Testis (tissue), 2 donors: Measurements from ENCODE around the gene NAV3.

Experiments used
- CTCF ChIP-seq, 3 experiments: fragments of 450-650 bp in 2 of 3; fragments of 200-600 bp in 1 of 3; sonication (generic) in 1 of 3; IDR thresholded peaks; one replicate each; pipeline ENCODE4 v1.5.1; 2016 to 2019; ENCODE audit warnings: antibody characterized with exemption in 3 of 3, mild to moderate bottlenecking in 2 of 3, moderate library complexity in 1 of 3
- POLR2A ChIP-seq: fragments of 450-650 bp; IDR thresholded peaks from one replicate; pipeline ENCODE4 v1.6.1; 2017; ENCODE audit warnings: antibody characterized with exemption, mild to moderate bottlenecking, moderate library complexity

- TF ChIP-seq CTCF (IDR thresholded peaks at IDR 0.05) (no peak), POLR2A (no peak)
Measured at GRCh38 chr12:77947330-77947729, 116.6 kb downstream of the NAV3 start.
